SJSA1 (cell line): ENCODE data around the gene RC3H1. TPM values are rescaled to one million over a fixed set of nuclear protein-coding genes. Genes with fewer than 3 reads are reported as not detected.
"Not testable (repeated sequence)": the region's sequence is repeated elsewhere in the genome, so short reads cannot be mapped to it uniquely, and the experiment has no call there.

Source experiments
- DNase-seq, 2 experiments: peaks; one replicate each; pipeline ENCODE4 v3.0.0-alpha.2; 2015 to 2020; ENCODE audit warnings: low spot score in 2 of 2, low read depth in 1 of 2
- H3K27ac ChIP-seq: fragments of 250-450 bp; sonication (Bioruptor Pico); 2 replicates; pipeline ENCODE4 v1.5.1; 2020; ENCODE audit warnings: mild to moderate bottlenecking, moderate library complexity
- H3K27me3 ChIP-seq: fragments of 250-450 bp; sonication (Bioruptor Pico); replicated peaks from 2 replicates; pipeline ENCODE4 v1.5.1; 2020; ENCODE audit warnings: mild to moderate bottlenecking, moderate library complexity
- H3K36me3 ChIP-seq: fragments of 250-450 bp; sonication (Bioruptor Pico); 2 replicates; pipeline ENCODE4 v1.5.1; 2020; ENCODE audit warnings: mild to moderate bottlenecking
- H3K4me1 ChIP-seq: fragments of 250-450 bp; sonication (Bioruptor Pico); replicated peaks from 2 replicates; pipeline ENCODE4 v1.6.1; 2021; ENCODE audit warnings: mild to moderate bottlenecking
- H3K4me3 ChIP-seq: fragments of 250-450 bp; sonication (Bioruptor Pico); 2 replicates; pipeline ENCODE4 v1.5.1; 2020; ENCODE audit warnings: mild to moderate bottlenecking
- H3K9me3 ChIP-seq: fragments of 250-450 bp; sonication (Bioruptor Pico); replicated peaks from 2 replicates; pipeline ENCODE4 v1.5.1; 2020; ENCODE audit warnings: mild to moderate bottlenecking
- total RNA-seq: library from RNA; depleted of rRNA; stranded (reverse); fragments of >200 nt; shearing (Covaris generic); gene quantifications from 2 replicates; pipeline ENCODE4 v1.2.3, GENCODE V29; 2014

The RC3H1 gene
- total RNA-seq, 1 experiment from 2014 or later, result 15.0 TPM

DNA sequence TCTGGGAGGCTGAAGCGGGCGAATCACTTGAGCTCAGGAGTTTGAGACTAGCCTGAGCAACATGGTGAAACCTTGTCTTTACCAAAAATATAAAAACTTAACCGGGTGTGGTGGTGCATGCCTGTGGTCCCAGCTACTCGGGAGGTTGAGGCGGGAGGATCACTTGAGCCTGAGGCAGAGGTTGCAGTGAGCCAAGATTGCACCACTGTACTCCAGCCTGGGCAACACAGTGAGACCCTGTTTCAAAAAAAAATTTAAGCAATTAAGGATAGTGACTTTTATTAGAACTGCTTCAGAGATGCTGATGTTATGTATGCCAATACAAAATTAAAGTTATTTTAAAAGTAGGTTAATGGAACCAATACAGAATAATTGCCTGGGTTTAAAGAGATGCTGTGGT is 56.3 kb downstream of the RC3H1 start:
- H3K9me3 ChIP-seq, DNase-seq, H3K27me3 ChIP-seq, H3K4me1 ChIP-seq, H3K4me3 ChIP-seq, H3K27ac ChIP-seq: not testable (repeated sequence)
- peaks cover 69% of the 10 kb centered on the region for H3K36me3 ChIP-seq

- no peak for DNase-seq
- H3K9me3 ChIP-seq, result no peaks in the 10 kb centered on the region
- no peak overlapping the region for H3K27ac ChIP-seq
- H3K4me3 ChIP-seq, result no peak overlapping the region
- no peaks in the 10 kb centered on the region for H3K4me1 ChIP-seq
- H3K27me3 ChIP-seq, result no peaks in the 10 kb centered on the region
- peaks cover 79% of the 10 kb centered on the region for H3K36me3 ChIP-seq
These were observed 58.7 kb downstream of the RC3H1 start for GRCh38 chr1:173963477-173963876.

DNA sequence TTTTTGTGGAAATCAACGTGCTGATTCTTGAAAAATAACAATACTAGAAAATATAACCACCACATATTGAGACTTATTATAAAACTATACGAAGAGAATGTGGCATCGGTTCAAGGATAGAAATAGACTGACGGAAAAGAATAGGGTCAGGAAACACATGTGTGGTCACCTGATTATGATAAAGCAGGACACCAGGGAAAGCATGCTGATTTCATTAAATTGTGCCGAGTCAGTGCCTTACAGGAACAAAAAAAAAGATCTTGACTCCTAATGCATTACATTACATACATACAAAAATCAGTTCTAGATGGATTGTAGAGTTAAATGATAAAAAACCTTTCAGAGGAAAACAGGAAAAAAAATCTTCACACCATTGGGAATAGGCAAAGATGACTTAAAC is 61.5 kb downstream of the RC3H1 start:
- Histone ChIP-seq H3K27me3 (no peaks in the 10 kb centered on the region), H3K27ac (no peak overlapping the region), H3K9me3 (no peaks in the 10 kb centered on the region), H3K4me1 (no peaks in the 10 kb centered on the region), H3K4me3 (no peak overlapping the region), H3K36me3 (peaks cover 78% of the 10 kb centered on the region)
- no peak for DNase-seq

DNA sequence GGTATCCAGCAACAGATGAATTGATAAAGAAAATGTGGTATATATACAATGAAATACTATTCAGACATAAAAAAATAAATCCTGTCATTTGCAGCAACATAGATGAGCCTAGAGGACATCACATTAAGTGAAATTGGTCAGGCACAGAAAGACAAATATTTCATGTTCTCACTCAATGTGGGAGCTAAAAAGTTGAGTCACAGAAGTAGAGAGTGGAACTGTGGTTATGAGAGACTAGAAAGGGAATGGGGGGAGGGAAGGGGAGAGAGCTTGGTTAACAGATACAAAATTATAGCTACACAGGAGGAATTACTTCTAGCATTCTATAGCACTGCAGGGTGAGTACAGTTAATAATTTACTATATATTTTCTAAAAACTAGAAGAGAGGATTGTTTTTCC is 68.0 kb downstream of the RC3H1 start:
- no peaks in the 10 kb centered on the region for H3K9me3 ChIP-seq
- H3K27me3 ChIP-seq, result no peaks in the 10 kb centered on the region
- H3K27ac ChIP-seq, result no peak overlapping the region
- DNase-seq, result no peak
- H3K36me3 ChIP-seq, result peaks cover 63% of the 10 kb centered on the region
- H3K4me1 ChIP-seq, result no peaks in the 10 kb centered on the region
- no peak overlapping the region for H3K4me3 ChIP-seq

GRCh38 chr1:173948594-173948993 is 73.6 kb downstream of the RC3H1 start:
- H3K27ac ChIP-seq, result no peak overlapping the region
- DNase-seq, result no peak
- H3K4me1 ChIP-seq, result no peaks in the 10 kb centered on the region
- no peaks in the 10 kb centered on the region for H3K27me3 ChIP-seq
- no peaks in the 10 kb centered on the region for H3K9me3 ChIP-seq
- peaks cover 77% of the 10 kb centered on the region for H3K36me3 ChIP-seq
- no peak overlapping the region for H3K4me3 ChIP-seq

DNA sequence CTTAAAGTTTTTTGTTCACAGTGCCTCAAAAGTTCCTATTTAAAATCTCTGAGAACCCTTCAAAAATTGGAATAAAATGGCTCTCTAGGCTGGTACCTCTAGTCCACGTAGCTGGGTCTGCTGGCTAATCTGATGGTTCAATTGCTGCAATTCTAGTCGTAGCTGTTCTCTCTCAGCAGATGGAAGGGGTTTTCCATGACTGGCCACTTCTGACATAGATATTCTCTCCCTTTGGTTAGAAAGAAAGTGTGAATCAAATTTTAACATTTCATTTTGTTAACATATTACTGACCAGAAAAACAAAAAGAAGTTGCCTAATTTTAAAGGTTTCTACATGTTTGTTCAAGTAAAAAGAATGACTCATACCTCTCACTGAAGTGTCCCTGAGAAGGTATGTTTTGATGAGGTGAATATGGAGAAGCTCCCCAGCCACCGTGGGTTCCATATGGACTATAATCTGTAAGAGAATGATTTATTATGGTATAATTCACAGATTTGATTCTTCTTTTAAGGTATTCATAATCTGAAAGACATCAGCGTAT is 75.7 kb downstream of the RC3H1 start:
- H3K4me1 ChIP-seq, result no peaks in the 10 kb centered on the region
- no peaks in the 10 kb centered on the region for H3K27me3 ChIP-seq
- H3K36me3 ChIP-seq, result peaks cover 75% of the 10 kb centered on the region
- H3K27ac ChIP-seq, result no peak overlapping the region
- no peak for DNase-seq
- no peak overlapping the region for H3K4me3 ChIP-seq
- no peaks in the 10 kb centered on the region for H3K9me3 ChIP-seq

DNA sequence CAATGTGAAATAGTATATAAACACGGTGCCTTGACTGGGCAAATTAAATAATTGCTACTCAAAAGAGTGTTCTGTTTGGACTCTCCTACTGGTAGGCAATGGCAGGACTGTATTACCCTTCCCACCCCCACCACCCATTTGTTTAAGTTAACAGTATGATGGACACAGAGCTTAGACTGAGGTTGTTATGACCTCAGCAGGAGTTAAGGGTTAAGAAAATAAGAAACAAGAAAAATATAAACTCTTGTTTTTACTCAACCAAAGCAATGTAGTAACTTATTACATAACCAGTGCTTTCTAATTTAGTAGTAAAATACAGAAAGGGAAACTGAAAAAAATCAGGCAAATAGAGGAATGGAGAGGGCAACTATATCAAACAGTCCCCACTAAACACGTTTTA is 85.1 kb downstream of the RC3H1 start:
- H3K27ac ChIP-seq, result no peak overlapping the region
- no peaks in the 10 kb centered on the region for H3K27me3 ChIP-seq
- no peaks in the 10 kb centered on the region for H3K9me3 ChIP-seq
- H3K4me1 ChIP-seq, result no peaks in the 10 kb centered on the region
- H3K4me3 ChIP-seq, result no peak overlapping the region
- DNase-seq, result no peak
- H3K36me3 ChIP-seq, result peaks cover 51% of the 10 kb centered on the region

GRCh38 chr1:173934440-173934839 is 87.7 kb downstream of the RC3H1 start:
- H3K36me3 ChIP-seq, result peaks cover 32% of the 10 kb centered on the region
- no peak for DNase-seq
- no peak overlapping the region for H3K4me3 ChIP-seq
- no peaks in the 10 kb centered on the region for H3K27me3 ChIP-seq
- H3K27ac ChIP-seq, result no peak overlapping the region
- no peaks in the 10 kb centered on the region for H3K9me3 ChIP-seq
- H3K4me1 ChIP-seq, result no peaks in the 10 kb centered on the region

DNA sequence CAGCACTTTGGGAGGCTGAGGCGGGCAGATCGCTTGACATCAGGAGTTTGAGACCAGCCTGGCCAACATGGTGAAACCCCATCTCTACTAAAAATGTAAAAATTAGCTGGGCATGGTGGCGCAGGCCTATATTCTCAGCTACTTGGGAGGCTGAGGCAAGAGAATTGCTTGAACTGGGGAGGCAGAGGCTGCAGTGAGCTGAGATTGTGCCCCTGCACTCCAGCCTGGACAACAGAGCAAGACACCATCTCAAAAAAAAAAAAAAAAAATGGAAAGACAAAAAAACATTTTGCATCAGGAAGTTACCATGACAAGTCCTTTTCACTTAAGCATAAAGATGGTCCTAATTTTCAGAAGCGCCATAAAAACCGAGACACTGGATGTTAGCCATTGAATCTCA is 91.6 kb downstream of the RC3H1 start:
- not testable (repeated sequence) for H3K4me1 ChIP-seq, H3K9me3 ChIP-seq, H3K27ac ChIP-seq, DNase-seq, H3K27me3 ChIP-seq, H3K4me3 ChIP-seq
- peaks cover 13% of the 10 kb centered on the region for H3K36me3 ChIP-seq

- Histone ChIP-seq H3K27me3 (no peaks in the 10 kb centered on the region), H3K9me3 (no peaks in the 10 kb centered on the region), H3K4me1 (no peaks in the 10 kb centered on the region), H3K4me3 (no peak overlapping the region), H3K27ac (no peak overlapping the region), H3K36me3 (no peaks in the 10 kb centered on the region)
- no peak for DNase-seq
These were observed 96.6 kb downstream of the RC3H1 start for GRCh38 chr1:173925306-173926242.

GRCh38 chr1:173920861-173921260 is 101.3 kb downstream of the RC3H1 start:
- DNase-seq, result no peak
- no peaks in the 10 kb centered on the region for H3K9me3 ChIP-seq
- no peak overlapping the region for H3K27ac ChIP-seq
- no peaks in the 10 kb centered on the region for H3K27me3 ChIP-seq
- H3K36me3 ChIP-seq, result no peaks in the 10 kb centered on the region
- no peak overlapping the region for H3K4me3 ChIP-seq
- H3K4me1 ChIP-seq, result no peaks in the 10 kb centered on the region

DNA sequence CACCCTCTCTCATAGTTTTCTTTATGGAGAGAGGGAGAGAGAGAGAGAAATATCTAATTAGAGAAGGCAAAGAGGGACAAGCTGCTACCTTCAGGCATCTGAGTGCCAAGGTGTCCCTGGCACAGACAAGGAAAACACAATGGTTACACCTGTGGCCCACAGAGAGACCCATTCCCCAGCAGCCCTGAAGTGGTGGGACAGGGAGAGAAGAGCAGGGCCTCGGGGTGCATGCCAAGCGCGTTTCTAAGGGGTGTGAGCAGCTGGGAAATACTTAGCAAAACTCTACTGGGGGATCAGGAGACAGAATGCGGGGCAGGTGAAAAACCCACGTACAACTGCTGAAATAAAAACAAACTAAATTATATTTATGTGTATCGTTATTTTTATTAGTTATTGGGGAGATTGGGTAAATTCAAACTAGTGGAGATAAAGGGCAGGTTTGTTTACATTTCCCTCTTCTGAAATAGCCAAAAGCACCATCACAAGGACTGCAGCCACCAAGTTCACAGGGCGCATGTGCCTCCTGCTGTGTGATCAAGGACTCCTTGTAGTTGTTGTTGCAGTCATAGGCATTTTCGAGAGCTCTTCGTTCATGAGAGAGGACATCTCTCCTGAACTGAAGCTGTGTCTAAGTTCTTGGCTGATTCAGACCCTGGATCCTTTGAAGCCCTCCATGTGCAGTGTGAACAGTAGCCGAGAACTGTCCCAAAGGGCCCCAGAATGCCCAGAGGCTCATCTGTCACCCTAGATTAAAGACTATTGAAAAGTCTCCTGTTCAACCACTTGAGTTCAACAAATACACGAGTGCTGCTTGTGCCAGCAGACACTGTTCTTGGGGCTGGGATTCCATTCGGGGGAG is 104.3 kb downstream of the RC3H1 start:
- H3K36me3 ChIP-seq, result no peaks in the 10 kb centered on the region
- no peaks in the 10 kb centered on the region for H3K9me3 ChIP-seq
- H3K27ac ChIP-seq, result no peak overlapping the region
- H3K4me1 ChIP-seq, result no peaks in the 10 kb centered on the region
- no peak for DNase-seq
- no peaks in the 10 kb centered on the region for H3K27me3 ChIP-seq
- no peak overlapping the region for H3K4me3 ChIP-seq

DNA sequence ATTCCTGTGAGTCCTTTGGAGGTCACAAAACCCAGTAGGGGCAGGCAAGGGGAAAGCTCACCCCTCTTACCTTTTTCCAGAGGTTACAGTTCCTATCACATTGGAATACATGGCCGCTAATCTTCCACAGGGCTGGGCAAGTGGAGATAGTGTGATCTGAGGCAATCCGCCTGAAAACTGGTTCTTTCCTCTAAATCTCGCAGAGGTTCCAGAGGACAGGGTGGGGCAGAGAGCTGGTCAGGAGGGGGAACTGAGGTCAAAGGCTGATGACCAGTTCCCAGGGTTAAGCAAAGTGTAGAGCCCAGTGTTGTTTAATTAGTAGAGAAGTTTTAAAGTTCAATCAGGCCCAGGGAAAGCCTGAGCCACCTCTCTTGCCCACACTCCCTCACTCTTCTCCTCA is 105.0 kb downstream of the RC3H1 start, which contains the start of gene SERPINC1:
Gene SERPINC1, minus strand, starts transcription at position 179 of the 400 bp plus-strand sequence. Its CDS starts 68 bp downstream, at position 111.
- Histone ChIP-seq H3K9me3 (no peaks in the 10 kb centered on the region), H3K4me3 (no peak within 1 kb of the TSS), H3K27ac (no peak within 1 kb of the TSS), H3K27me3 (no peaks in the 10 kb centered on the region), H3K36me3 (no peaks in the 10 kb centered on the region), H3K4me1 (no peaks in the 10 kb centered on the region)
- no peak for DNase-seq

- Histone ChIP-seq H3K27me3 (no peaks in the 10 kb centered on the region), H3K4me1 (no peaks in the 10 kb centered on the region), H3K9me3 (no peaks in the 10 kb centered on the region), H3K4me3 (no peak overlapping the region), H3K27ac (no peak overlapping the region), H3K36me3 (no peaks in the 10 kb centered on the region)
- DNase-seq, result no peak
These were observed 105.5 kb downstream of the RC3H1 start for GRCh38 chr1:173916667-173917066.
